Measurements from ENCODE around the gene AADACL2.

Gene AADACL2

GRCh38 chr3:151697496-151697895 lies 36.2 kb upstream of the AADACL2 start:
- Histone ChIP-seq H3K27me3 (no peaks in the 10 kb centered on the region), H3K4me3 (ENCODE audit: low read depth, low read length) (no peak overlapping the region), H3K4me1 (no peaks in the 10 kb centered on the region), H3K9me3 (no peaks in the 10 kb centered on the region), H3K36me3 (no peaks in the 10 kb centered on the region)
- TF ChIP-seq CTCF (IDR thresholded peaks at IDR 0.05; ENCODE audit: low read depth, low read length): no peak
- no peak for DNase-seq

DNA sequence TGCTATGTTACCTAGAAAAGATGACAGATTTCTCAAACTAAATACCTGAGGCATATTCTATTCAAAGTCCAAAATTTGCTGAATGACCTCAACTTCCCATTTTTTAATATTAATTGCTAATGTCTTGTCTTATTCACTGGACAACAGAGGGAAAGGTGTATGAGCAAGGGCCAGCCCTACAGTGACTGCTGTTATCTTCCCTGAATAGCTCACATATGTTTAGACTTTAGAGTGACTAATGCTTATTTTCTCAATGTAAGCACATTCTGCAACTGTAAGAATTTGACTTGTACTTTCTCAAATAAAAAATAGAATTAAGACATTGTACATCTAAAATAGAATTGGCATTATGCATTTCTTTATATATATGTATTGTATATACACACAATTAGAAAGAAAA lies 26.5 kb upstream of the AADACL2 start:
- Histone ChIP-seq H3K36me3 (no peaks in the 10 kb centered on the region), H3K9me3 (no peaks in the 10 kb centered on the region), H3K4me3 (ENCODE audit: low read depth, low read length) (no peak overlapping the region), H3K27me3 (no peaks in the 10 kb centered on the region), H3K4me1 (no peaks in the 10 kb centered on the region)
- no peak for TF ChIP-seq CTCF (IDR thresholded peaks at IDR 0.05; ENCODE audit: low read depth, low read length)
- no peak for DNase-seq

DNA sequence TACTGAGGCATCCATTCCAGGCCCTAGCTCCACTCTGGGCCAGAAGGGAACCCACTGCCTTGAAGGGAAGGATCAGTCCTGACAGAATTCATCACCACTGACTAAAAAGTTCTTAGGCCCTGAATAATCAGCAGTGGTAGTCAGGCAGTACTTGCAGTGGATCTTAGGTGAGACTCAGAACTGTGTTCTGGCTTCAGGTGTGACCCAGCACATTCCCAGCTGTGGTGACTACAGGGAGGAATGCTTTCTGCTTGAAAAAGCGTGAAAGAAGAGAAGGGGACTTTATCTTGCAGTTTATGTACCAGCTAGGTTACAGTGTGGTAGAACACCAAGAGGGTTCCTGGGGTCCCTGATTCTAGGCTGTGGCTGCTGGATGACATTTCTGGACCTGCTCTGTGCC lies 24.9 kb upstream of the AADACL2 start:
- no peaks in the 10 kb centered on the region for H3K36me3 ChIP-seq
- H3K4me1 ChIP-seq: no peaks in the 10 kb centered on the region
- H3K27me3 ChIP-seq: no peaks in the 10 kb centered on the region
- H3K9me3 ChIP-seq: no peaks in the 10 kb centered on the region
- no peak overlapping the region for H3K4me3 ChIP-seq (ENCODE audit: low read depth, low read length)
- no peak for DNase-seq
- TF ChIP-seq CTCF (IDR thresholded peaks at IDR 0.05; ENCODE audit: low read depth, low read length): no peak

DNA sequence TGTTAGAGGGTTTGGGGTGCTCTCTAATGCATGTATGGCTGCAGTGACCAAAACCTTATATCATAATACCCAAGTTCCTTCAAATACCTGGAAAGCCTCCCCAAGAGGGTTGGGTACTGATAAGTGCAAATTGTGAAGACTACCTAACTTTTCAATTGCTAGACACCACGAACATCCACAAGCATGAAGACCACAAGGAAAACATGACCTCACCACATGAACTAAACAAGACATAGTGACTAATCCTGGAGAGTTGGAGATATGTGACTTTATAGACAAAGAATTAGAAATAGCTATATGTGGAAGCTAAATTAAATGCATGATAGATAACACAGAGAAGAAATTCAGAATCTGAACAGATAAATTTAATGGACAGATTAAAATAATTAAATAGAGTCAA lies 23.9 kb upstream of the AADACL2 start:
- TF ChIP-seq CTCF (IDR thresholded peaks at IDR 0.05; ENCODE audit: low read depth, low read length): no peak
- no peak overlapping the region for H3K4me3 ChIP-seq (ENCODE audit: low read depth, low read length)
- no peaks in the 10 kb centered on the region for H3K36me3 ChIP-seq
- H3K9me3 ChIP-seq: no peaks in the 10 kb centered on the region
- H3K4me1 ChIP-seq: no peaks in the 10 kb centered on the region
- DNase-seq: no peak
- H3K27me3 ChIP-seq: no peaks in the 10 kb centered on the region

DNA sequence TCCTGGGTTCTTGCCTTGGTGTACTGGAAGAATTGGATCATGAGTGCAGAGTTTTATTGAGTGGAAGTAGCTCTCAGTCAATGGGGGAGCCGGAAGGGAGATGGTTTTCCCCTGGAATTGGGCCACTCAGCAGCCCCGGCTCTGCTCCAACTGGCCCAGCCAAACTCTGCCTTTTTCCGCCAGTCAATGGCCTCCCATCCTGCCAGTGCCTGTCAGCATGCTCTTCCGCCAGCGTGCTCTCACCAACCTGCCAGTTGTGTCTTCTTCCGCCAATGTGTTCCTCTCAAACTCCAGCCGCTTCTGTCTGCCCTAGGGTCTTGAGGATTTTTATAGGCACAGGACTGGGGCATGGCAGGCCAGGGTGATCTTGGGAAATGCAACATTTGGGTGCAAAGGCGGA lies 12.4 kb upstream of the AADACL2 start:
- Histone ChIP-seq H3K4me1 (no peaks in the 10 kb centered on the region), H3K36me3 (no peaks in the 10 kb centered on the region), H3K4me3 (ENCODE audit: low read depth, low read length) (no peak overlapping the region), H3K9me3 (no peaks in the 10 kb centered on the region; the same call in 1 of the 2 replicates), H3K27me3 (no peaks in the 10 kb centered on the region)
- DNase-seq: no peak
- TF ChIP-seq CTCF (IDR thresholded peaks at IDR 0.05; ENCODE audit: low read depth, low read length): no peak

DNA sequence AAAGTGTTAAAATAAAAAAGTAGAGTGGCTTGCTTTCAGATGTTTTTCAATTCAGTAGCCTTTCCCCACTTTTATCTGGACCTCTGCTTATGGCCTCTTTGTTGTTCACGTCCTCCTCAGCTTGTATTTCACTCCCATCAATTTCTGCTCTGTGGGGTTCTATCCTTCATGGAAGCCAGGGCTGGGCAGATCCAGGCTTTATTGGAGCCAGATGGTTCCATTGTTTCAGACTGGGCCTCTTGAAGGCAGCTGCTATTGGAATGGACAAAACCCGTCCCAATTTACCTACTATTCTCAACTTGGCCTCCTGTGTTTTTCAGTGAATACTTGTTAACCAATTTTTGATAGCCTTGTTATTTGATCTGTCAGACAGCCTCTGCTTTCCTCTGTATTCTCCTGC lies 10.9 kb upstream of the AADACL2 start:
- no peaks in the 10 kb centered on the region for H3K27me3 ChIP-seq
- no peaks in the 10 kb centered on the region for H3K36me3 ChIP-seq
- DNase-seq: no peak
- H3K9me3 ChIP-seq: no peaks in the 10 kb centered on the region; the same call in 1 of the 2 replicates
- TF ChIP-seq CTCF (IDR thresholded peaks at IDR 0.05; ENCODE audit: low read depth, low read length): no peak
- H3K4me1 ChIP-seq: no peaks in the 10 kb centered on the region
- no peak overlapping the region for H3K4me3 ChIP-seq (ENCODE audit: low read depth, low read length)
